Measurements from ENCODE around the gene MAGI2. TPM values are rescaled to one million over a fixed set of nuclear protein-coding genes. Genes with fewer than 3 reads are reported as not detected.
A peak's percentile ranks its signal among the peaks of the same experiment; 100 is the strongest.

Gene MAGI2
- total and polyA plus RNA-seq, 2 experiments from 2014 or later = 3.5 to 4.1 TPM

- no peaks in the 10 kb centered on the region for H4K20me1 ChIP-seq (ENCODE audit: insufficient read depth)
- WGBS, 2 experiments (ENCODE audit: low coverage in 1 of 2, low lambda C conversion rate in 2 of 2, missing lambda C conversion rate in 2 of 2) = 83 to 85% methylated on average over 8 of the region's 8 CpGs
- no peaks in the 10 kb centered on the region for H3K79me2 ChIP-seq (ENCODE audit: insufficient read depth)
- in situ Hi-C loops (cut with MboI) = no loop called here
- no peak overlapping the region for H3K27ac ChIP-seq
- no peaks in the 10 kb centered on the region for H3K27me3 ChIP-seq (replicated peaks; ENCODE audit: insufficient read depth)
- no peaks in the 10 kb centered on the region for H3K36me3 ChIP-seq (ENCODE audit: low read depth)
- no peak overlapping the region for H3K9ac ChIP-seq
- H3K9me3 ChIP-seq (ENCODE audit: low read depth) = no peaks in the 10 kb centered on the region
- peaks cover 7% of the 10 kb centered on the region; the same call in 1 of the 2 replicates for H3K4me1 ChIP-seq (ENCODE audit: insufficient read depth)
- no peak overlapping the region for H3K4me2 ChIP-seq (ENCODE audit: unreplicated experiment)
- DNase-seq = no peak
- no peak overlapping the region for H2AFZ ChIP-seq
- H3F3A ChIP-seq (ENCODE audit: insufficient read depth) = no peaks in the 10 kb centered on the region
- no peak overlapping the region for H3K4me3 ChIP-seq
- TF ChIP-seq EZH2 (IDR thresholded peaks at IDR 0.05; ENCODE audit: insufficient read depth, poor library complexity, severe bottlenecking) = no peak
- no peak for TF ChIP-seq EZH2phosphoT487 (IDR thresholded peaks at IDR 0.05; ENCODE audit: insufficient read depth, low read depth)
- H3K9me2 ChIP-seq (ENCODE audit: insufficient read depth) = no peaks in the 10 kb centered on the region
Observed at GRCh38 chr7:78333530-78334425, 1119.7 kb downstream of the MAGI2 start.

- Histone ChIP-seq H3K4me3 (no peak overlapping the region), H3K27ac (no peak overlapping the region), H3K9me3 (ENCODE audit: low read depth) (no peaks in the 10 kb centered on the region), H3K4me2 (ENCODE audit: unreplicated experiment) (no peak overlapping the region), H4K20me1 (ENCODE audit: insufficient read depth) (no peaks in the 10 kb centered on the region), H2AFZ (no peak overlapping the region), H3K36me3 (ENCODE audit: low read depth) (no peaks in the 10 kb centered on the region), H3K4me1 (ENCODE audit: insufficient read depth) (peaks cover 29% of the 10 kb centered on the region), H3K79me2 (ENCODE audit: insufficient read depth) (no peaks in the 10 kb centered on the region), H3K9ac (no peak overlapping the region), H3K27me3 (replicated peaks; ENCODE audit: insufficient read depth) (no peaks in the 10 kb centered on the region), H3F3A (ENCODE audit: insufficient read depth) (peaks cover 28% of the 10 kb centered on the region; the same call in 1 of the 2 replicates), H3K9me2 (ENCODE audit: insufficient read depth) (no peaks in the 10 kb centered on the region)
- in situ Hi-C loops (cut with MboI) = no loop called here
- no peak for DNase-seq
- WGBS, 2 experiments (ENCODE audit: low coverage in 1 of 2, low lambda C conversion rate in 2 of 2, missing lambda C conversion rate in 2 of 2) = 0% methylated on average over 1 of the region's 1 CpG
- no peak for TF ChIP-seq EZH2phosphoT487 (IDR thresholded peaks at IDR 0.05; ENCODE audit: insufficient read depth, low read depth)
- TF ChIP-seq EZH2 (IDR thresholded peaks at IDR 0.05; ENCODE audit: insufficient read depth, poor library complexity, severe bottlenecking) = no peak
Observed at GRCh38 chr7:78329001-78329655, 1124.3 kb downstream of the MAGI2 start.

- no peaks in the 10 kb centered on the region for H3K79me2 ChIP-seq (ENCODE audit: insufficient read depth)
- in situ Hi-C loops (cut with MboI) = no loop called here
- no peaks in the 10 kb centered on the region for H3K36me3 ChIP-seq (ENCODE audit: low read depth)
- H4K20me1 ChIP-seq (ENCODE audit: insufficient read depth) = no peaks in the 10 kb centered on the region
- no peak overlapping the region for H3K27ac ChIP-seq
- peaks cover 36% of the 10 kb centered on the region for H3K4me1 ChIP-seq (ENCODE audit: insufficient read depth)
- H3K9ac ChIP-seq = no peak overlapping the region
- H3K9me2 ChIP-seq (ENCODE audit: insufficient read depth) = no peaks in the 10 kb centered on the region
- WGBS, 2 experiments (ENCODE audit: low coverage in 1 of 2, low lambda C conversion rate in 2 of 2, missing lambda C conversion rate in 2 of 2) = 70 to 72% methylated on average over 1 of the region's 1 CpG
- no peak for DNase-seq
- TF ChIP-seq EZH2 (IDR thresholded peaks at IDR 0.05; ENCODE audit: insufficient read depth, poor library complexity, severe bottlenecking) (no peak), EZH2phosphoT487 (IDR thresholded peaks at IDR 0.05; ENCODE audit: insufficient read depth, low read depth) (no peak)
- no peaks in the 10 kb centered on the region for H3K27me3 ChIP-seq (replicated peaks; ENCODE audit: insufficient read depth)
- peaks cover 37% of the 10 kb centered on the region; the same call in 1 of the 2 replicates for H3F3A ChIP-seq (ENCODE audit: insufficient read depth)
- no peak overlapping the region for H3K4me3 ChIP-seq
- no peak overlapping the region for H3K4me2 ChIP-seq (ENCODE audit: unreplicated experiment)
- H3K9me3 ChIP-seq (ENCODE audit: low read depth) = no peaks in the 10 kb centered on the region
- H2AFZ ChIP-seq = no peak overlapping the region
Observed at GRCh38 chr7:78327718-78328117, 1125.7 kb downstream of the MAGI2 start.

- H3K4me2 ChIP-seq (ENCODE audit: unreplicated experiment) = no peak overlapping the region
- peak; percentile 47 for DNase-seq
Observed at GRCh38 chr7:78326876-78327275, 1126.6 kb downstream of the MAGI2 start.

More at GRCh38 chr7:78326876-78327275, 1126.6 kb downstream of the MAGI2 start:
- Histone ChIP-seq H3K4me3 (no peak overlapping the region), H4K20me1 (ENCODE audit: insufficient read depth) (no peaks in the 10 kb centered on the region), H3F3A (ENCODE audit: insufficient read depth) (peaks cover 37% of the 10 kb centered on the region; the same call in 1 of the 2 replicates), H3K27me3 (replicated peaks; ENCODE audit: insufficient read depth) (no peaks in the 10 kb centered on the region), H3K9me3 (ENCODE audit: low read depth) (no peaks in the 10 kb centered on the region), H3K9ac (no peak overlapping the region), H3K4me1 (ENCODE audit: insufficient read depth) (peaks cover 39% of the 10 kb centered on the region), H3K9me2 (ENCODE audit: insufficient read depth) (no peaks in the 10 kb centered on the region), H3K27ac (peak overlapping the region; percentile 45), H3K79me2 (ENCODE audit: insufficient read depth) (no peaks in the 10 kb centered on the region), H2AFZ (no peak overlapping the region), H3K36me3 (ENCODE audit: low read depth) (no peaks in the 10 kb centered on the region)
- 31 to 56% methylated on average over 1 of the region's 1 CpG for WGBS, 2 experiments (ENCODE audit: low coverage in 1 of 2, low lambda C conversion rate in 2 of 2, missing lambda C conversion rate in 2 of 2)
- in situ Hi-C loops (cut with MboI) = no loop called here
- TF ChIP-seq EZH2phosphoT487 (IDR thresholded peaks at IDR 0.05; ENCODE audit: insufficient read depth, low read depth) = no peak
- no peak for TF ChIP-seq EZH2 (IDR thresholded peaks at IDR 0.05; ENCODE audit: insufficient read depth, poor library complexity, severe bottlenecking)
